H1 (cell line): ENCODE data around the gene BRD4. TPM values are rescaled to one million over a fixed set of nuclear protein-coding genes. Genes with fewer than 3 reads are reported as not detected.

Experiments used
- CREB1 ChIP-seq: IDR thresholded peaks from 2 replicates; pipeline ENCODE4 v1.6.1; 2012; ENCODE audit warnings: inconsistent platforms
- CTBP2 ChIP-seq: IDR thresholded peaks from 2 replicates; pipeline ENCODE4 v1.7.0; 2011; ENCODE audit warnings: borderline replicate concordance, mild to moderate bottlenecking, moderate library complexity, mixed read lengths, low read length; ENCODE audit not compliant: insufficient read depth, insufficient read length
- E2F6 ChIP-seq: IDR thresholded peaks from 2 replicates; pipeline ENCODE4 v1.6.1; 2012; ENCODE audit warnings: inconsistent platforms
- EGR1 ChIP-seq: IDR thresholded peaks from 2 replicates; pipeline ENCODE4 v1.6.1; 2011; ENCODE audit warnings: low read depth, low read length, borderline replicate concordance
- HDAC2 ChIP-seq, 2 experiments: fragments of 300-600 bp in 1 of 2; sonication (generic) in 1 of 2; IDR thresholded peaks; 2 replicates each; pipeline ENCODE4 v1.6.1; 2011 to 2012; ENCODE audit warnings: low read depth in 2 of 2, low read length in 2 of 2, mild to moderate bottlenecking in 2 of 2, moderate library complexity in 2 of 2, borderline replicate concordance in 1 of 2, inconsistent platforms in 1 of 2
- JUND ChIP-seq: IDR thresholded peaks from 2 replicates; pipeline ENCODE4 v1.6.1; 2011; ENCODE audit warnings: mild to moderate bottlenecking, improper control_type of control experiment, low read length
- KDM4A ChIP-seq: IDR thresholded peaks from one replicate; pipeline ENCODE4 v1.7.1; 2012; ENCODE audit warnings: low read depth, mild to moderate bottlenecking, moderate library complexity, low read length, inconsistent platforms; ENCODE audit not compliant: severe bottlenecking
- MAX ChIP-seq: IDR thresholded peaks from 2 replicates; pipeline ENCODE4 v1.6.1; 2012; ENCODE audit warnings: inconsistent platforms
- POLR2A ChIP-seq, 2 experiments: IDR thresholded peaks; 1 replicate in 1 of 2; 2 replicates in 1 of 2; pipeline ENCODE4 v1.6.1; 2011; ENCODE audit warnings: low read depth in 2 of 2, low read length in 2 of 2, mild to moderate bottlenecking in 2 of 2; ENCODE audit errors: control extremely low read depth in 1 of 2
- RAD21 ChIP-seq, 2 experiments: IDR thresholded peaks in 1 of 2; conservative IDR thresholded peaks in 1 of 2; 2 replicates each; pipeline ENCODE4 v1.6.1; 2011; ENCODE audit warnings: low read depth in 2 of 2, low read length in 2 of 2, improper control_type of control experiment in 1 of 2, inconsistent platforms in 1 of 2, mild to moderate bottlenecking in 1 of 2, moderate library complexity in 1 of 2
- SIN3A ChIP-seq, 2 experiments: IDR thresholded peaks in 1 of 2; conservative IDR thresholded peaks in 1 of 2; 2 replicates each; pipeline ENCODE4 v1.6.1; 2011 to 2012; ENCODE audit warnings: low read length in 2 of 2, improper control_type of control experiment in 1 of 2, low read depth in 1 of 2, mild to moderate bottlenecking in 1 of 2
- SIX5 ChIP-seq: IDR thresholded peaks from 2 replicates; pipeline ENCODE4 v1.6.1; 2011; ENCODE audit warnings: mild to moderate bottlenecking, low read depth, low read length
- SP1 ChIP-seq: IDR thresholded peaks from 2 replicates; pipeline ENCODE4 v1.6.1; 2011; ENCODE audit warnings: low read depth, low read length
- SUZ12 ChIP-seq: fragments of 200-600 bp; sonication (generic); IDR thresholded peaks from 2 replicates; pipeline ENCODE4 v1.6.1; 2012; ENCODE audit warnings: mild to moderate bottlenecking, inconsistent platforms, low read length, moderate library complexity, mixed read lengths
- TAF1 ChIP-seq: IDR thresholded peaks from 2 replicates; pipeline ENCODE4 v1.6.1; 2011; ENCODE audit warnings: mild to moderate bottlenecking, low read depth, low read length
- USF2 ChIP-seq: IDR thresholded peaks from 2 replicates; pipeline ENCODE4 v1.6.1; 2011; ENCODE audit warnings: low read length, improper control_type of control experiment
- YY1 ChIP-seq: IDR thresholded peaks from 2 replicates; pipeline ENCODE4 v1.6.1; 2011; ENCODE audit warnings: low read depth, mild to moderate bottlenecking, low read length
- polyA plus RNA-seq, 7 experiments: library from polyadenylated mRNA; depleted of rRNA in 3 of 7; stranded (reverse) in 5 of 7; unstranded in 2 of 7; fragments of >200 nt in 5 of 7; fragments of 200-250 nt in 2 of 7; gene quantifications; 1 replicate in 5 of 7; 2 replicates in 1 of 7; 4 replicates in 1 of 7; pipeline versions ENCODE4 v1.2.1 to v1.2.3, GENCODE V29; 2011 to 2013; ENCODE audit warnings: missing spikeins in 2 of 7, mixed read lengths in 2 of 7
- total RNA-seq: library from RNA; stranded (reverse); fragmentation: NEBNext Ultra II Directional; extraction: Animal tissue kit (Norgen Biotek cat#: 25700); gene quantifications from 2 replicates; pipeline ENCODE4 v1.2.1, GENCODE V29; 2021

BRD4 gene
- total and polyA plus RNA-seq, 2 of the 8 experiments (the other 6 are each of a cell fraction or from before 2014, with no cell fraction given) = 14.1 to 146 TPM

- TF ChIP-seq MAX = 0 out of 2 replicates have a peak, but pooled peaks have one; percentile 20
- no peak for TF ChIP-seq SUZ12
- 0 out of 2 replicates have a peak, but pooled peaks have one; percentile 26 for TF ChIP-seq USF2
- TF ChIP-seq SIN3A (conservative IDR thresholded peaks at IDR 0.05 in 1 of 2, IDR thresholded peaks at IDR 0.05 in 1 of 2; ENCODE audit: low read depth in 1 of 2, low read length in 2 of 2) = peak in 1 of 2 experiments; percentile 32; a peak in 2 of 4 replicates
- TF ChIP-seq POLR2A (IDR thresholded peaks at IDR 0.05; ENCODE audit: control extremely low read depth in 1 of 2, low read depth in 2 of 2, low read length in 2 of 2) = no peak
- no peak; a peak in 1 of 4 replicates for TF ChIP-seq RAD21 (IDR thresholded peaks at IDR 0.05 in 1 of 2, conservative IDR thresholded peaks at IDR 0.05 in 1 of 2; ENCODE audit: low read depth in 2 of 2, low read length in 2 of 2)
- TF ChIP-seq SP1 = peak; percentile 91
- TF ChIP-seq KDM4A = no peak
- peak; percentile 62 for TF ChIP-seq TAF1
- 0 out of 2 replicates have a peak, but pooled peaks have one; percentile 15 for TF ChIP-seq CREB1
- no peak for TF ChIP-seq CTBP2
- TF ChIP-seq EGR1 = peak; percentile 81; the same call in 1 of the 2 replicates
- TF ChIP-seq E2F6 = no peak
- no peak for TF ChIP-seq HDAC2 (IDR thresholded peaks at IDR 0.05; ENCODE audit: borderline replicate concordance in 1 of 2, low read depth in 2 of 2, low read length in 2 of 2)
- TF ChIP-seq SIX5 = no peak
- 0 out of 2 replicates have a peak, but pooled peaks have one; percentile 40 for TF ChIP-seq JUND
- TF ChIP-seq YY1 = peak; percentile 63; the same call in 1 of the 2 replicates
These were observed 132.4 kb downstream of the BRD4 start (continued) for GRCh38 chr19:15199661-15200552.
